RKO (cell line): Measurements from ENCODE around the gene SYPL2.
A peak's percentile ranks its signal among the peaks of the same experiment; 100 is the strongest.
"Not testable (repeated sequence)": the region's sequence is repeated elsewhere in the genome, so short reads cannot be mapped to it uniquely, and the experiment has no call there.

Experiments
- DNase-seq: peaks from one replicate; pipeline ENCODE4 v3.0.0-alpha.2; 2016; ENCODE audit warnings: low spot score

Gene SYPL2

DNA sequence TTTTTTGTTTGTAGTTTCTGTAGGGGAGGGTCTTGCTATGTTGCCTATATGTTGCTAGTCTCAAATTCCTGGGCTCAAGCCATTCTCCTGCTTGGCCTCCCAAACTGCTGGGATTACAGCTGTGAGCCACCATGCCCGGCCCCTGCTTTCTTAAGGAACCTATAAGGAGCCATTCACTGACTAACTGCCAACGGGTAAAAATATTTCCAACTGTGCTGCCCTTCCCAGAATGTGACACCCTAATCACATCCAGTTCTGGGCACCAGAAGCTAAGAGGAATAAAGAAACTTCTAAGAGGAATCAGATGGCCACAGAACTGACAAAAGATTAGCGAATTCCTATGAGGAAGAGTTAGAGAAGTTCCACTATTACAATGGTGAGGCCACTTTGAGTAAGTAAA lies 6.4 kb downstream of the SYPL2 start:
- DNase-seq = no peak

DNA sequence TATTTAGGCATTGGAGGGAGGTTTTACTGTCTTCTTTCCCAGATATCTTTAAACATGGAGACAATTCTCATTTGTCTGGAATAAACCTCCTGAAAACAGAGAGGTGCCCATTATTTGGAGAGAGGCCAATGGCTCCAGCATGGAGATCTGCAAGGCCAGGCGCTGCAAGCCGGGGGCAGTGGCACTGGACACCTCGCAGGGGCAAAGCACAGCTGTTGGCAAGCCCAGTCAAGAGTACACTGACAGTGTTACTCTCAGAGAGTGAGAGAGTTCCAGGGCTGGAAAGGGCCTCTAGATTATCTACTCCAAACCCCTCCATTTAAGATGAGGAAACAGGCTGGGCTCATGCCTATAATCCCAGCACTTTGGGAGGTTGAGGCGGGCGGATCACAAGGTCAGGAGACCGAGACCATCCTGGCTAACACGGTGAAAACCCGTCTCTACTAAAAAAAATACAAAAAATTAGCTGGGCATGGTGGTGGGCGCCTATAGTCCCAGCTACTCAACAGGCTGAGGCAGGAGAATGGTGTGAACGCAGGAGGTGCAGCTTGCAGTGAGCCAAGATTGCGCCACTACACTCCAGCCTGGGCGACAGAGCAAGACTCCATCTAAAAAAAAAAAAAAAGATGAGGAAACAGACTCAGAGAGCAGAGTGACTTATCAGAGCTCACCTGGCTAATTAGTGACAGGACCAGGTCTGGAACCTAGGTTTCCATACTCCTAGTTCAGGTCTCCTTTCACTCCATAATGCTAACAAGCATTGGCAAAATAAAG lies 7.1 kb downstream of the SYPL2 start:
- DNase-seq = not testable (repeated sequence)

DNA sequence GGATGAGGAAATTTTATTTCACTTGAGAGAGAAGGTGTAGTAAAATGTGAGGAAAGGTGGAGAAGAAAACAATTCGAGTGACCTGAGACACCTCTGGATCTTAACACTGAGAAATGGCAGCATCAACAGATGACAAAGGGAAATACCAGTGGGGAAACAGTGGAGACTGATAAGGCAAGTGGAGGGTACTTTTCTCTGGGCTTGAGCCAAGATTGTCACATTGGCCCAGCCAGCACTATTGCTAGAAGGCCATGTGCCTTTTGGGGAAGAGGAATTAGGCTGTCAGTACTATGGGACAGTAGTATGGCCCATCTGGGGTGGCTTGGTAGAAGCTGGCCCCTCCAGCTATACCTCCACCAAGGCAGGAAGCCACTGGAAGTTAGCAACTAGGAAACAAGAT lies 8.4 kb downstream of the SYPL2 start:
- DNase-seq = no peak

DNA sequence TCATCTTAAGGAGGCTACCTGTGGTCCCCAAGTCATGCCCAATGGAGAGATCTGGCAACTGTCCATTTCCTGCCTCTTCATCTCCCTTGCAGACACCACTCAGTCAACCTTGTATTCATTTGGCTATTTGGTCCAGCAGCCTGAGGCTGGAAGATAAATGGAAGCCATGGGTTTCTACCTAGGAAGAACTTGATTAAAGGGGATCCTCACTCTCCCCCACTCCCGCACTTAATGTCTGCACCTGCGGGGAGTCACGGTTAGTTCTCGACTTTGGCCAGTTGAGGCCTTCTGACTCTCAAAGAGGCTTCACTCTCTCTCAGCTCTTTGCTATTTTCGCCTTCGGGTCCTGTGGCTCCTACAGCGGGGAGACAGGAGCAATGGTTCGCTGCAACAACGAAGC lies 8.9 kb downstream of the SYPL2 start:
- DNase-seq = no peak

GRCh38 chr1:109476825-109477224 lies 10.5 kb downstream of the SYPL2 start:
- no peak for DNase-seq

GRCh38 chr1:109477821-109478220 lies 11.5 kb downstream of the SYPL2 start:
- DNase-seq = no peak

GRCh38 chr1:109478806-109479205 lies 12.5 kb downstream of the SYPL2 start:
- DNase-seq = no peak

GRCh38 chr1:109479311-109479710 lies 13.0 kb downstream of the SYPL2 start:
- DNase-seq = no peak

DNA sequence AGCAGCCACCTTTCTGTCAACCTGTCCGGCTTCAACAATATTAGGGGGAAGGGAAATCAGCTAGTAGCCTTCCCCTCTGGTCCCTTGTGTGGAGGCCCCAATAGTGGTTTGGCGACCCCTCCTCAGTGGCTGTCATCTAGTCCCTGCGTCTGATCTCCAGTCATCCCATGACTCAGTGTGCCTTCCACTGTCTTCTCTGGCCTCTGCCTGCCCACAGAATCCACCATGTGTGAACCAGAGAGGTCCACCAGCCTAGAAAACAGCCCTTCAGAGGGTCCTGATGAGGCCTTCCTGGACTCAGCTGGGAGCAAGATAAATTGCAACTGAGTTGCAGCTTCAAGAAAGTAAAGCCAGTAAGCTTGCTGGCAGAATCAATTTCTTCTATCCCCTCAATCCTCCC lies 13.6 kb downstream of the SYPL2 start:
- no peak for DNase-seq

DNA sequence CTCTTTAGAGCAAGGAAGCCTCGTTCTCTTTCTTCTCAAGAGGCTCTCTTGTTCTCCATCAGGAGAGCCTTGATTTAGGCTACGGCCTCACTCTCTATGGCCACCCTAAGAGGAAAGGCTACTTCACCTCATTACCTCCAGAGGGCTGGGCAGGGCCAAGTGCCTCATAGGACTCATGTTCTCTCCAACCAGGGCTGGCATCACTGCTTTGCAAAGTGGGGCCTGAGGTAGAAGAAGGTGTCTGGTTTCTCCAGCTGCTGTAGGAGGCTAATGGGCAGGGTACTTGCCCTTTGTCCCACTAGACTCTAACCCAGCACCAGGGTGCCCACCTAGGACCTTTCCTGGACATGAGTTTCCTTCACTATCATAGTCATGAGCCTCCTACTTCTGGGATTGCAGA lies 15.3 kb downstream of the SYPL2 start:
- DNase-seq = no peak

GRCh38 chr1:109482242-109482641 lies 15.9 kb downstream of the SYPL2 start:
- no peak for DNase-seq

GRCh38 chr1:109482791-109483671 lies 16.7 kb downstream of the SYPL2 start:
- peak; percentile 19 for DNase-seq

DNA sequence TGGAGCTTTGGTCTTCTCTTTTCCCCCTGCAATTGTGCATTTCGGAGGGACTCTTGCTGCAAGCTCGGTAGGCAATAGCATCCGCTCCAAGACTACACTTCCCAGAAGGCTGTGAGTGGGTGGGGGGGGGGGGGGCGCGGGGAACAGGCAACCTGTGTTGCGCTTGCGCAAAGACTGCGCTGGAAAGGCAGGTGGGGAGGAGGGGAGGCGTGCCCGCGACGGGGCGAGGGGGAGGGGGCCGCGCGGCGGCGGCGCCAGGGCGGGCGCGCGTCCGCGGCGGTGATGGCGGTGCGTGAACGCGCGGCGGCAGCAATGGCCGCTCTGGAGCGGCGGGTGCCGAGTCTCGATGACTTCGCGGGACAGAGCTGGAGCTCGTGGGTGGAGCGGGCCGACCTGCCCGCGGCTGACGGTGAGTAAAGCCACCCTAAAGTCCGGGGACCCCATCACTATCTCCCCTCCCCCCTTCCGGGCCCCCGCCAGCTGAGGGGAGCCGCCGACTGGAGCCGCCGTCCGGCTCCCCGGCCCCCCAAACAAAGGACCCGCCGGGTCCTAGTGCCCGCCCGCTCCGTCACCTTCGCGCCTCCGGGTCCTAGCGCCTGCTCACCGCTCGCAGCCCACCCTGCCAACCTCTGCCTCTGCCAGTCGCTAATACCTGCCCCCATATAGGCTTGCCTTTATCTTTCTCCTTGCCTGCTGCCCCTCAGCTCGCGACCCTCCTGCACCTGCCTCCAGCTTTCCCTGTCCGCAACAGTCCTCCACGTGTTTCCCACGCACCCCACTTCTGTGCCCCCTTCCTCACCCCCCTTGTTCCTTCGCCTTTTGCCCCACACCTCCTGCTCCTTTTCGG lies 17.5 kb downstream of the SYPL2 start, which contains the start of gene ATXN7L2:
Gene ATXN7L2 (plus strand): TSS at position 234 of the 847 bp plus-strand sequence. CDS start 49 bp downstream, at position 283.
- peak; percentile 93 for DNase-seq

DNA sequence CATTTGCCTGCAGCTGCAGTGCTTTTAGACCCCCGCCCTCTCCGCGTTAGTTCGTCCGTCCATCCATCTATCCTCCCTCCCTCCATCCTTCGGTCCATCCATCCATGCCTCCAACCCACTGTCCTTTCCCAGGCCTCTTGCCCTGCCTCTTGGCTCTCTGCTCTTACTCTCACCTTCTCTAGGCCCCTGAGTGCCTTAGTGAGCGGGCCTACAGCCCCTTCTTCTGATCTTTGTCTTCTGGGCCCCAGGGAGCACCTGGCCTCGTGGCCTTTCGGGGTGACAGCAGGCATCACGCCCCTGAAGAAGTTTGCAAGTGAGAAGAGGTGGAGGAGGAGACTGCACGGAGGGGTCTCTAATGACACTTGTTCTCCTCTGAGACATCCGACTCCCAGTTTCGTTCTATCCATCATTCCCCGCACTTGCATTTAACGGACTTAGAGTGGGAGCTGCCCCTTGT lies 18.2 kb downstream of the SYPL2 start:
- peak; percentile 49 for DNase-seq

DNA sequence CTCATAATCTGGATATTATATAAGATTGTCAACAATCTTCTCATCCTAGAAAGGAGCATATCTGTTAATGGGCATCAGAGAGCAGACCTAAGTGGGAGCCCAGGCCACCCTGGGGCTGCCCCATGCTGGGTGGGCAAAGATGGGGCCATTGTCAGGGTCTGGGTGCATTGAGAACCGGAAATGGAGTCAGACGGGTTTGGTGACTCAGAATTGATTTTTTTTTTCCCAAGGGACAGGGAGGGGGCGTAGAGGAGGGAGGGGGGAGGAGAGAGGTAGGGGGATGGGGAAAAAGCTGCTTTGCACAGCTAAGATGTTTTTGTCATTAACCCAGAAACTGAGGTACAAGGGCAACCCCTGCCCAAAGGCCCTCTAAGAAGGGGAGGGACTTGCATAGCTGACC lies 18.7 kb downstream of the SYPL2 start:
- peak; percentile 70 for DNase-seq

DNA sequence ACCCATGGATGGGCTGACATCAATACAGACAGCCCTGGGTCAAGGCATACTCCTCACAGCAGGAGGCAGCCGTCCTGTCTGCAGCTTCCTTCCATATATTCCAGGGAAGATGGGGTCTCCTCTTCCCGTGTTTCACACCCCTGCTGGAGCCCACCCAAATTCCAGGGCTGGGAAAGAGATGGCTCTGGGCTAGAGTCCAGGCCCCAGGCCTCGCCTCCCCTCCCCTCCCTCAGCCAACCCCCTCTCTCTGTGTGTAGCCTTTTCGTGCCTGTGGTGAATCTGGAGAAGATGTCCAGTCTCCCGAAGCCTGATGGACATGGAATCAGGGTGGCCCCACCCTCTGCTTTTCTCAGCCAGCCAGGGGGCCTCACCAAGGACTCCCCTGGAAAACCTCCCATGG lies 20.9 kb downstream of the SYPL2 start:
- DNase-seq = no peak

DNA sequence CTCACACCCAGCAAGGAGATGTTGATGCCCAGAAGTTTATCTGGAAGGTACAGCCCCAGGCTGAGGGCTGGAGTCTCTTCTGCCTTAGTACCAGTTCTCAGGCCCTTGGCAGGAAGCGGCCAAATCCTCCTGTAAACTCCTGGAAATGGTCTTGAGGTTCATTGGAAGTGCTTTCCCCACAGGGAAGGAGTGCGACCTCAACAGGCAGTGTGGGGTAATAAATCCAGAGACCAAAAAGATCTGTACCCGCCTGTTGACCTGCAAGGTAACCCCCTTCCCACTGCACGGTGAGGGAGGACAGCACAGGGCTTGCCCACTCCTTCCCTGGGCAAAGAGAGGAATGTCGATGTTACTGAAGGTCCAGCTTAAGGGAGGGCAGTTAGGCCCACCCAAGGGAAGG lies 21.9 kb downstream of the SYPL2 start:
- no peak for DNase-seq

- no peak for DNase-seq
These were observed 22.4 kb downstream of the SYPL2 start for GRCh38 chr1:109488696-109489095.

GRCh38 chr1:109490029-109490933 lies 23.9 kb downstream of the SYPL2 start:
- DNase-seq = peak; percentile 68

DNA sequence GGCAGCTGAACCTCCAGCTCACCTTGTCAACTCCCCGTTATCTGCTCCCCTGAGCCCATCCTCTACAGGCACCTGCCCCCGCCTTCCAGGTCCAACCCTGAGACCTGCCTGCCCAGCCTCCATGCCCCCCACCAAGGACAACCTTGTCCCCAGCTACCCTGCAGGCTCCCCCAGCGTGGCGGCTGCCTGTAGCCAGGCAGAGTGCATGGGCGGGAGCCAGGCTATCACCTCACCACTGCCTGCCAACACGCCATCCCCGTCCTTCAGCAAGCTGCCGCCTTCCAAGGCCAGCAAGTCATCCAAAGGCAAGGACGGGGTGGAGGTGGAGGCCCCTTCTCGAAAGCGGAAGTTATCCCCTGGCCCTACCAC lies 24.6 kb downstream of the SYPL2 start:
- no peak for DNase-seq

DNA sequence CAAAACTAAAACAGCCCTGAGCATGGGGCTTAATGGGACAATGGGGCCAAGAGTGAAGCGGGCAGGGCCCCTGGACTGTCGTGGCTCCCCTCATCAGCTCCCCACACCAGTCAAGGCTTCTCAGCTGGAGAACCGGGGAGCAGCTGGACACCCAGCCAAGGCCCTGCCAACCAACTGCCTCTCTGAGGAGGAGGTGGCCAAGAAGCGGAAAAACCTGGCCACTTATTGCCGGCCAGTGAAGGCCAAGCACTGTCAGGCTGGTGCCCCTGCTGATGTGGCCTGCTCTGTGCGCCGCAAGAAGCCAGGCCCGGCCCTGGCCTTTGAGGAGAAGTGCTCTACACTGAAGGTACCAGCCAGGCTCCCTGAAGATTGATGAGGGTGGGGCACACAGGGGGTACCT lies 25.0 kb downstream of the SYPL2 start:
- DNase-seq = no peak
